ENCODE measurements around the gene COX7A2.

The COX7A2 gene

GRCh38 chr6:75268121-75268987 is 24.8 kb upstream of the COX7A2 start:
- DNase-seq: no peak

GRCh38 chr6:75267461-75267860 is 23.9 kb upstream of the COX7A2 start:
- no peak for DNase-seq

GRCh38 chr6:75266716-75267291 is 23.2 kb upstream of the COX7A2 start:
- no peak for DNase-seq

GRCh38 chr6:75263401-75263750 is 19.8 kb upstream of the COX7A2 start:
- no peak for DNase-seq

- no peak for DNase-seq
These were observed 19.3 kb upstream of the COX7A2 start for GRCh38 chr6:75262716-75263400.

GRCh38 chr6:75261299-75261698 is 17.7 kb upstream of the COX7A2 start:
- no peak for DNase-seq

- no peak for DNase-seq
These were observed 13.9 kb upstream of the COX7A2 start for GRCh38 chr6:75257343-75258087.

GRCh38 chr6:75250552-75250951 is 7.0 kb upstream of the COX7A2 start:
- DNase-seq: no peak

- no peak for DNase-seq
These were observed 6.2 kb upstream of the COX7A2 start for GRCh38 chr6:75249837-75250236.

GRCh38 chr6:75246386-75246785 is 2.8 kb upstream of the COX7A2 start:
- DNase-seq: no peak

GRCh38 chr6:75244063-75244584 is 523 bp upstream of the COX7A2 start:
- DNase-seq: no peak

GRCh38 chr6:75236630-75237029 is 7.0 kb downstream of the COX7A2 start:
- DNase-seq: no peak

- no peak for DNase-seq
These were observed 8.3 kb downstream of the COX7A2 start for GRCh38 chr6:75235271-75235670.

- no peak for DNase-seq
These were observed 9.3 kb downstream of the COX7A2 start for GRCh38 chr6:75234126-75234865.

GRCh38 chr6:75233092-75233615 is 10.4 kb downstream of the COX7A2 start:
- no peak for DNase-seq

- DNase-seq: no peak
These were observed 12.9 kb downstream of the COX7A2 start for GRCh38 chr6:75230484-75231325.

- DNase-seq: no peak
These were observed 19.2 kb downstream of the COX7A2 start for GRCh38 chr6:75224303-75224926.

- DNase-seq: no peak
These were observed 20.2 kb downstream of the COX7A2 start for GRCh38 chr6:75223428-75223827.

GRCh38 chr6:75222261-75222660 is 21.3 kb downstream of the COX7A2 start:
- no peak for DNase-seq

- DNase-seq: no peak
These were observed 22.5 kb downstream of the COX7A2 start for GRCh38 chr6:75221116-75221515.

GRCh38 chr6:75220357-75220756 is 23.2 kb downstream of the COX7A2 start:
- no peak for DNase-seq

Data from right forelimb (tissue), 1 donor.